HCT116 (cell line): ENCODE results near the gene GPD2. TPM values are rescaled to one million over a fixed set of nuclear protein-coding genes. Genes with fewer than 3 reads are reported as not detected.

Experiments
- ATAC-seq: fragments of 200-7000 bp; cut with Tn5 transposase; 2 replicates; pipeline ENCODE4 v1.9.1; 2020; ENCODE audit warnings: mild to moderate bottlenecking, moderate library complexity
- BruUV-seq: library from RNA; stranded (reverse); fragments of 400-500 nt; replicated peaks from 2 replicates; lab custom pipeline; 2021; lab: Mats Ljungman, UMichigan
- CTCF ChIA-PET: fragments of 300-600 bp; sonication (Branson Sonifier 250); formaldehyde crosslinking; loops from one replicate; lab custom pipeline; 2021; ENCODE audit warnings: antibody characterized with exemption; lab: Charles Lee
- POLR2A ChIA-PET: fragments of 300-600, 350-600 bp; sonication (Branson Sonifier 250); formaldehyde crosslinking; loops from one replicate; lab custom pipeline; 2021; ENCODE audit warnings: antibody characterized with exemption; lab: Charles Lee
- RAD21 ChIA-PET, 2 experiments: fragments of 300-600 bp; sonication (Branson Sonifier 250); formaldehyde crosslinking; loops; one replicate each; lab custom pipeline; 2023; ENCODE audit warnings: low total read pairs in 2 of 2; ENCODE audit not compliant: uncharacterized antibody in 2 of 2, unreplicated experiment in 2 of 2, low non-redundant PET in 1 of 2; lab: Charles Lee
- DNase-seq: peaks from one replicate; pipeline ENCODE4 v3.0.0-alpha.2; 2010; ENCODE audit warnings: low read depth, low spot score
- H2AFZ ChIP-seq: fragments of 200-600 bp; shearing (Covaris generic), sonication (generic); 2 replicates; pipeline ENCODE4 v1.6.1; 2017; ENCODE audit warnings: low read depth, mixed run types, mixed read lengths, antibody characterized with exemption, low read length; ENCODE audit not compliant: poor library complexity, severe bottlenecking
- H3K27ac ChIP-seq: 2 replicates; pipeline ENCODE4 v1.5.1; 2012; ENCODE audit warnings: low read depth, low read length
- H3K27me3 ChIP-seq: fragments of 200-600 bp; sonication (generic); 2 replicates; pipeline ENCODE4 v1.6.1; 2016; ENCODE audit warnings: mixed run types, low read length, mixed read lengths; ENCODE audit not compliant: insufficient read depth
- H3K36me3 ChIP-seq, 2 experiments: fragments of 200-500 bp in 1 of 2; fragments of 200-600 bp in 1 of 2; sonication (Bioruptor generic) in 1 of 2; sonication (generic) in 1 of 2; 2 replicates each; pipeline versions ENCODE4 v1.5.1 to v1.6.1; 2014 to 2016; ENCODE audit warnings: low read length in 2 of 2, inconsistent platforms in 1 of 2, mixed read lengths in 1 of 2, mixed run types in 1 of 2; ENCODE audit not compliant: insufficient read depth in 2 of 2, control insufficient read depth in 1 of 2
- H3K4me1 ChIP-seq, 2 experiments: fragments of 200-600 bp in 1 of 2; sonication (generic) in 1 of 2; 2 replicates each; pipeline versions ENCODE4 v1.5.1 to v1.6.1; 2012 to 2017; ENCODE audit warnings: low read length in 2 of 2, inconsistent platforms in 1 of 2, mild to moderate bottlenecking in 1 of 2, mixed read lengths in 1 of 2, mixed run types in 1 of 2, moderate library complexity in 1 of 2; ENCODE audit not compliant: insufficient read depth in 2 of 2, control insufficient read depth in 1 of 2
- H3K4me2 ChIP-seq: fragments of 200-600 bp; sonication (generic); 2 replicates; pipeline ENCODE4 v1.6.1; 2017; ENCODE audit warnings: mixed run types, low read length, mixed read lengths
- H3K4me3 ChIP-seq, 2 experiments: fragments of 200-600 bp in 1 of 2; sonication (generic) in 1 of 2; replicated peaks in 1 of 2; 2 replicates each; pipeline ENCODE4 v1.5.1; 2011 to 2016; ENCODE audit warnings: low read length in 2 of 2, control low read depth in 1 of 2, low read depth in 1 of 2, mild to moderate bottlenecking in 1 of 2, mixed read lengths in 1 of 2, mixed run types in 1 of 2
- H3K79me2 ChIP-seq: fragments of 200-600 bp; sonication (generic); 2 replicates; pipeline ENCODE4 v1.6.1; 2017; ENCODE audit warnings: mild to moderate bottlenecking, mixed run types, low read length, moderate library complexity, mixed read lengths; ENCODE audit not compliant: insufficient read depth
- H3K9ac ChIP-seq: fragments of 200-600 bp; sonication (generic); 2 replicates; pipeline ENCODE4 v1.6.1; 2016; ENCODE audit warnings: low read length, mixed read lengths
- H3K9me2 ChIP-seq: fragments of 200-600 bp; sonication (generic), shearing (Covaris generic); 2 replicates; pipeline ENCODE4 v1.6.1; 2017; ENCODE audit warnings: mixed run types, mild to moderate bottlenecking, moderate library complexity; ENCODE audit not compliant: insufficient read depth
- H3K9me3 ChIP-seq, 2 experiments: fragments of 200-500 bp in 1 of 2; fragments of 200-600 bp in 1 of 2; sonication (Bioruptor generic) in 1 of 2; sonication (generic) in 1 of 2; 2 replicates each; pipeline ENCODE4 v1.6.1; 2014 to 2017; ENCODE audit warnings: low read length in 2 of 2, mixed read lengths in 2 of 2, inconsistent platforms in 1 of 2, low read depth in 1 of 2, mild to moderate bottlenecking in 1 of 2, mixed run types in 1 of 2, moderate library complexity in 1 of 2; ENCODE audit not compliant: control insufficient read depth in 1 of 2, insufficient read depth in 1 of 2
- H4K20me1 ChIP-seq: fragments of 200-600 bp; sonication (generic), shearing (Covaris generic); 2 replicates; pipeline ENCODE4 v1.6.1; 2017; ENCODE audit warnings: mixed run types, mild to moderate bottlenecking, moderate library complexity; ENCODE audit not compliant: insufficient read depth
- EZH2 ChIP-seq: fragments of 200-600 bp; sonication (generic); IDR thresholded peaks from 2 replicates; pipeline ENCODE4 v1.6.1; 2017; ENCODE audit warnings: antibody characterized with exemption, mixed run types
- SRF ChIP-seq: IDR thresholded peaks from 2 replicates; pipeline ENCODE4 v1.6.1; 2012; ENCODE audit warnings: low read depth
- YY1 ChIP-seq: IDR thresholded peaks from 2 replicates; pipeline ENCODE4 v1.6.1; 2011; ENCODE audit warnings: low read length, low read depth, moderate library complexity, mild to moderate bottlenecking; ENCODE audit not compliant: insufficient replicate concordance; ENCODE audit errors: extremely low read depth
- intact Hi-C: fragments of 100-400 bp; cut with micrococcal nuclease; formaldehyde crosslinking; loops from 2 replicates; pipeline ENCODE4 v1.10.0; 2022
- total RNA-seq: library from RNA; stranded (reverse); gene quantifications from one replicate; pipeline ENCODE4 v1.2.1, GENCODE V29; 2021; ENCODE audit not compliant: unreplicated experiment
- TF ChIP-seq, protein P1 (sequence below): IDR thresholded peaks from 2 replicates; pipeline ENCODE4 v1.6.1; 2012
- TF ChIP-seq, protein P2 (sequence below): IDR thresholded peaks from 2 replicates; pipeline ENCODE4 v1.6.1; 2012; ENCODE audit warnings: low read depth
- TF ChIP-seq, protein P3 (sequence below), 3 experiments: fragments of 200-600 bp in 1 of 3; sonication (generic) in 1 of 3; IDR thresholded peaks in 2 of 3; conservative IDR thresholded peaks in 1 of 3; 2 replicates each; pipeline ENCODE4 v1.5.1; 2012 to 2017; ENCODE audit warnings: low read depth in 2 of 3, low read length in 2 of 3, antibody characterized with exemption in 1 of 3, borderline replicate concordance in 1 of 3, control low read depth in 1 of 3, mild to moderate bottlenecking in 1 of 3, mixed read lengths in 1 of 3, mixed run types in 1 of 3, moderate library complexity in 1 of 3; ENCODE audit not compliant: insufficient read depth in 1 of 3

The GPD2 gene
- total RNA-seq, 1 experiment from 2014 or later = 80.7 TPM

DNA sequence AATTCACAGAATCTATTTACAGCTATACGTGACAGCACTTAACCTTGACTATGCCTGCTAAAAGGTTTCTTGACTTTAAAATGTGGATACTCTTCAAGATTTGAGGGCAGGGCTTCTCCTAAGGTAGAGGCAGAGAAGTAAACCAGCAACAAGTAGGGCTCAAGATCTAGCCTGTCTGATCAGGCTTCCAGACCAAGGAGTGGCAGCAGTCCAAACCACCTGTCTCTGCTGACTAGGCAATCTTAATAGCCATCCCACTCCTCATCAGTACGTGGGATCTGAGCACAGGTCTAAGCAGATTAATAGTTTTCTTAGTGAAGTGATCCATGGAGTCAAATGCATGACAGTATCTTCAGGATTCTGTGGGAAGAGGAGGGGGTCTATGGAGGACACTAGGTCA, 100.4 kb downstream of the GPD2 start:
- no peak for DNase-seq
- no peak overlapping the region for H3K4me2 ChIP-seq
- no peaks in the 10 kb centered on the region for H3K9me3 ChIP-seq
- no TSS peak for BruUV-seq
- no peak overlapping the region for H3K9ac ChIP-seq
- intact Hi-C loops = no loop called here
- H3K27ac ChIP-seq = no peak overlapping the region
- H3K4me1 ChIP-seq = no peaks in the 10 kb centered on the region
- TF ChIP-seq SRF (no peak), EZH2 (no peak), YY1 (no peak)
- TF ChIP-seq, protein P1, sequence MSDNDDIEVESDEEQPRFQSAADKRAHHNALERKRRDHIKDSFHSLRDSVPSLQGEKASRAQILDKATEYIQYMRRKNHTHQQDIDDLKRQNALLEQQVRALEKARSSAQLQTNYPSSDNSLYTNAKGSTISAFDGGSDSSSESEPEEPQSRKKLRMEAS = no peak
- TF ChIP-seq, protein P2, sequence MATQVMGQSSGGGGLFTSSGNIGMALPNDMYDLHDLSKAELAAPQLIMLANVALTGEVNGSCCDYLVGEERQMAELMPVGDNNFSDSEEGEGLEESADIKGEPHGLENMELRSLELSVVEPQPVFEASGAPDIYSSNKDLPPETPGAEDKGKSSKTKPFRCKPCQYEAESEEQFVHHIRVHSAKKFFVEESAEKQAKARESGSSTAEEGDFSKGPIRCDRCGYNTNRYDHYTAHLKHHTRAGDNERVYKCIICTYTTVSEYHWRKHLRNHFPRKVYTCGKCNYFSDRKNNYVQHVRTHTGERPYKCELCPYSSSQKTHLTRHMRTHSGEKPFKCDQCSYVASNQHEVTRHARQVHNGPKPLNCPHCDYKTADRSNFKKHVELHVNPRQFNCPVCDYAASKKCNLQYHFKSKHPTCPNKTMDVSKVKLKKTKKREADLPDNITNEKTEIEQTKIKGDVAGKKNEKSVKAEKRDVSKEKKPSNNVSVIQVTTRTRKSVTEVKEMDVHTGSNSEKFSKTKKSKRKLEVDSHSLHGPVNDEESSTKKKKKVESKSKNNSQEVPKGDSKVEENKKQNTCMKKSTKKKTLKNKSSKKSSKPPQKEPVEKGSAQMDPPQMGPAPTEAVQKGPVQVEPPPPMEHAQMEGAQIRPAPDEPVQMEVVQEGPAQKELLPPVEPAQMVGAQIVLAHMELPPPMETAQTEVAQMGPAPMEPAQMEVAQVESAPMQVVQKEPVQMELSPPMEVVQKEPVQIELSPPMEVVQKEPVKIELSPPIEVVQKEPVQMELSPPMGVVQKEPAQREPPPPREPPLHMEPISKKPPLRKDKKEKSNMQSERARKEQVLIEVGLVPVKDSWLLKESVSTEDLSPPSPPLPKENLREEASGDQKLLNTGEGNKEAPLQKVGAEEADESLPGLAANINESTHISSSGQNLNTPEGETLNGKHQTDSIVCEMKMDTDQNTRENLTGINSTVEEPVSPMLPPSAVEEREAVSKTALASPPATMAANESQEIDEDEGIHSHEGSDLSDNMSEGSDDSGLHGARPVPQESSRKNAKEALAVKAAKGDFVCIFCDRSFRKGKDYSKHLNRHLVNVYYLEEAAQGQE = no peak
- TF ChIP-seq, protein P3, sequence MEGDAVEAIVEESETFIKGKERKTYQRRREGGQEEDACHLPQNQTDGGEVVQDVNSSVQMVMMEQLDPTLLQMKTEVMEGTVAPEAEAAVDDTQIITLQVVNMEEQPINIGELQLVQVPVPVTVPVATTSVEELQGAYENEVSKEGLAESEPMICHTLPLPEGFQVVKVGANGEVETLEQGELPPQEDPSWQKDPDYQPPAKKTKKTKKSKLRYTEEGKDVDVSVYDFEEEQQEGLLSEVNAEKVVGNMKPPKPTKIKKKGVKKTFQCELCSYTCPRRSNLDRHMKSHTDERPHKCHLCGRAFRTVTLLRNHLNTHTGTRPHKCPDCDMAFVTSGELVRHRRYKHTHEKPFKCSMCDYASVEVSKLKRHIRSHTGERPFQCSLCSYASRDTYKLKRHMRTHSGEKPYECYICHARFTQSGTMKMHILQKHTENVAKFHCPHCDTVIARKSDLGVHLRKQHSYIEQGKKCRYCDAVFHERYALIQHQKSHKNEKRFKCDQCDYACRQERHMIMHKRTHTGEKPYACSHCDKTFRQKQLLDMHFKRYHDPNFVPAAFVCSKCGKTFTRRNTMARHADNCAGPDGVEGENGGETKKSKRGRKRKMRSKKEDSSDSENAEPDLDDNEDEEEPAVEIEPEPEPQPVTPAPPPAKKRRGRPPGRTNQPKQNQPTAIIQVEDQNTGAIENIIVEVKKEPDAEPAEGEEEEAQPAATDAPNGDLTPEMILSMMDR (IDR thresholded peaks at IDR 0.05 in 2 of 3, conservative IDR thresholded peaks at IDR 0.05 in 1 of 3; ENCODE audit: borderline replicate concordance in 1 of 3, insufficient read depth in 1 of 3, low read depth in 2 of 3, low read length in 2 of 3) = no peak
- RAD21 ChIA-PET = no interaction called here
- H3K79me2 ChIP-seq = no peaks in the 10 kb centered on the region
- H2AFZ ChIP-seq = no peak overlapping the region
- ATAC-seq = no peak
- H3K9me2 ChIP-seq = no peaks in the 10 kb centered on the region
- H4K20me1 ChIP-seq = no peaks in the 10 kb centered on the region
- no peak overlapping the region for H3K4me3 ChIP-seq
- no peaks in the 10 kb centered on the region for H3K36me3 ChIP-seq
- CTCF ChIA-PET = no interaction called here
- H3K27me3 ChIP-seq = no peaks in the 10 kb centered on the region
- POLR2A ChIA-PET = no interaction called here
